WTC11 (cell line): Measurements from ENCODE around the gene PBOV1. TPM values are rescaled to one million over a fixed set of nuclear protein-coding genes. Genes with fewer than 3 reads are reported as not detected.
A peak's percentile ranks its signal among the peaks of the same experiment; 100 is the strongest.

ENCODE experiments used
- ATAC-seq: fragments of 200-7000 bp; cut with Tn5 transposase; 2 replicates; pipeline ENCODE4 v1.10.0; 2021; ENCODE audit warnings: mild to moderate bottlenecking, moderate library complexity
- CTCF ChIA-PET: fragments of 300-600 bp; sonication (Branson Sonifier 250); formaldehyde crosslinking; loops from one replicate; lab custom pipeline; 2021; ENCODE audit warnings: antibody characterized with exemption; lab: Charles Lee
- POLR2A ChIA-PET: fragments of 350-600 bp; sonication (Branson Sonifier 250); formaldehyde crosslinking; loops from one replicate; lab custom pipeline; 2021; ENCODE audit warnings: antibody characterized with exemption; lab: Charles Lee
- DNase-seq: peaks from one replicate; pipeline ENCODE4 v3.0.0; 2021; ENCODE audit warnings: low spot score
- H3K27ac Mint-ChIP-seq: 2 replicates; pipeline ENCODE4 v1.8.0; 2021; ENCODE audit warnings: mixed read lengths
- H3K27me3 Mint-ChIP-seq: 2 replicates; pipeline ENCODE4 v1.8.0; 2021; ENCODE audit warnings: low read depth, mild to moderate bottlenecking, moderate library complexity, mixed read lengths
- H3K36me3 Mint-ChIP-seq: 2 replicates; pipeline ENCODE4 v1.8.0; 2021; ENCODE audit warnings: mixed read lengths
- H3K4me1 Mint-ChIP-seq: 2 replicates; pipeline ENCODE4 v1.8.0; 2022; ENCODE audit warnings: mixed read lengths
- H3K4me3 Mint-ChIP-seq: 2 replicates; pipeline ENCODE4 v1.8.0; 2021; ENCODE audit warnings: mild to moderate bottlenecking, moderate library complexity, mixed read lengths
- H3K9me3 Mint-ChIP-seq: 2 replicates; pipeline ENCODE4 v1.8.0; 2021; ENCODE audit warnings: mixed read lengths
- ELF4 ChIP-seq: sonication (generic); formaldehyde crosslinking; IDR thresholded peaks from 2 replicates; pipeline ENCODE4 v1.8.1; 2022; ENCODE audit warnings: low read depth, mild to moderate bottlenecking, moderate library complexity, missing genetic modification reagents
- ETV6 ChIP-seq: sonication (generic); formaldehyde crosslinking; IDR thresholded peaks from 2 replicates; pipeline ENCODE4 v1.8.1; 2022; ENCODE audit warnings: mild to moderate bottlenecking, missing genetic modification reagents
- FOXK1 ChIP-seq: sonication (generic); formaldehyde crosslinking; IDR thresholded peaks from 2 replicates; pipeline ENCODE4 v1.8.0; 2022; ENCODE audit warnings: mild to moderate bottlenecking, moderate library complexity, missing genetic modification reagents
- HMGA2 ChIP-seq: fragments of 250-450 bp; sonication (Bioruptor Pico); IDR thresholded peaks from 2 replicates; pipeline ENCODE4 v1.4.0; 2021; ENCODE audit warnings: mild to moderate bottlenecking, moderate library complexity
- IRF2 ChIP-seq: sonication (generic); formaldehyde crosslinking; IDR thresholded peaks from 2 replicates; pipeline ENCODE4 v1.8.0; 2022; ENCODE audit warnings: low read depth, missing genetic modification reagents, borderline replicate concordance
- JAZF1 ChIP-seq: fragments of 250-450 bp; sonication (Bioruptor Pico); IDR thresholded peaks from 2 replicates; pipeline ENCODE4 v1.9.0; 2021; ENCODE audit warnings: moderate library complexity, mild to moderate bottlenecking, inconsistent platforms
- OVOL2 ChIP-seq: fragments of 250-450 bp; sonication (Bioruptor Pico); IDR thresholded peaks from 2 replicates; pipeline ENCODE4 v1.9.0; 2021; ENCODE audit warnings: mild to moderate bottlenecking, borderline replicate concordance
- SMAD4 ChIP-seq: sonication (generic); formaldehyde crosslinking; IDR thresholded peaks from 2 replicates; pipeline ENCODE4 v1.8.0; 2022; ENCODE audit warnings: mild to moderate bottlenecking, missing genetic modification reagents
- total RNA-seq: library from RNA; stranded (reverse); gene quantifications from 3 replicates; pipeline ENCODE4 v1.2.3, GENCODE V29; 2021
- TF ChIP-seq, protein P1 (sequence below): sonication (generic); formaldehyde crosslinking; IDR thresholded peaks from 2 replicates; pipeline ENCODE4 v1.8.1; 2022; ENCODE audit warnings: low read depth, missing genetic modification reagents, borderline replicate concordance
- TF ChIP-seq, protein P2 (sequence below): sonication (generic); formaldehyde crosslinking; IDR thresholded peaks from 2 replicates; pipeline ENCODE4 v1.8.1; 2022; ENCODE audit warnings: mild to moderate bottlenecking, missing genetic modification reagents, moderate library complexity, borderline replicate concordance
- TF ChIP-seq, protein P3 (sequence below): sonication (generic); formaldehyde crosslinking; IDR thresholded peaks from 2 replicates; pipeline ENCODE4 v1.8.1; 2023; ENCODE audit warnings: mild to moderate bottlenecking, missing genetic modification reagents, moderate library complexity
- TF ChIP-seq, protein P4 (sequence below): sonication (generic); formaldehyde crosslinking; IDR thresholded peaks from 2 replicates; pipeline ENCODE4 v1.8.1; 2023; ENCODE audit warnings: mild to moderate bottlenecking, missing genetic modification reagents, moderate library complexity
- TF ChIP-seq, protein P5 (sequence below): fragments of 250-450 bp; sonication (Bioruptor Pico); conservative IDR thresholded peaks from 2 replicates; pipeline ENCODE4 v1.9.0; 2021; ENCODE audit warnings: mild to moderate bottlenecking
- TF ChIP-seq, protein P6 (sequence below): fragments of 200-600 bp; IDR thresholded peaks from 2 replicates; pipeline ENCODE4 v1.8.0; 2022; ENCODE audit warnings: antibody characterized with exemption
- TF ChIP-seq, protein P7 (sequence below): sonication (generic); formaldehyde crosslinking; IDR thresholded peaks from 2 replicates; pipeline ENCODE4 v1.8.0; 2022; ENCODE audit warnings: missing genetic modification reagents
- TF ChIP-seq, protein P8 (sequence below): sonication (generic); formaldehyde crosslinking; conservative IDR thresholded peaks from 2 replicates; pipeline ENCODE4 v1.8.1; 2022; ENCODE audit warnings: mild to moderate bottlenecking, missing genetic modification reagents
- TF ChIP-seq, protein P9 (sequence below): sonication (generic); formaldehyde crosslinking; conservative IDR thresholded peaks from 2 replicates; pipeline ENCODE4 v1.8.1; 2023; ENCODE audit warnings: mild to moderate bottlenecking, low read depth, missing genetic modification reagents, moderate library complexity

PBOV1 gene
- total RNA-seq, 1 experiment from 2014 or later, result not detected

DNA sequence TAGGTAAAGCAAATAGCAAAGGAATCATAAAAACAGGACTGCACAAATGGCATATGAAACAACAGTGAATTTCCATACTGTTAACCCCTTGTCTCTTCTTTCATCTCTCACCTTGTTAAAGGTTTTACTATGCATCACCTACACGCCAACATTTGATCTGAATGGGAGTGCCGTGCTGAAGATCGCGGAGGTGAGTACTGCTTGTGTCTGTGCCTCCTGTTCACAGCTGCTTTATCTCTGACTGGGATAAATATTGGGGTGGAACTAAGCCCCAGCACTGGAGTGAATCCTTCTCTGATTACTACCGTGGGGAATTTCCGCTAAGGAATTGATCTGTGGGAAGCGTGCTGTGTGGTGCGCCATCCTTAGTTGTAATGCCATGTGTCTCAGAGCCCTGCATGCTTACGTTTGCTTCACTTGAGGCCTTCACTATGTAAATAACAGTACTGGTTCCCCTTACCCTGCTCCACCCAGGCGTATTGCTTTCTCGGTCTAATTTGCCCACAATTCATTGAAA lies 11.4 kb upstream of the PBOV1 start:
- ChIA-PET CTCF (interaction anchor here (1.1 kb wide), 1 partner anchor 8 kb away, joined by 4 read pairs; no protein-coding TSS in a partner anchor), POLR2A (no interaction called here)
- ATAC-seq (no peak), DNase-seq (no peak)
- Mint-ChIP-seq H3K27ac (peak overlapping the region; percentile 14; the same call in 1 of the 2 replicates), H3K4me3 (no peak overlapping the region), H3K4me1 (peaks cover 36% of the 10 kb centered on the region), H3K9me3 (no peaks in the 10 kb centered on the region), H3K36me3 (no peaks in the 10 kb centered on the region), H3K27me3 (no peaks in the 10 kb centered on the region)
- TF ChIP-seq ETV6 (no peak), IRF2 (CRISPR knock-in tag) (no peak), SMAD4 (CRISPR knock-in tag) (no peak), ELF4 (no peak), JAZF1 (CRISPR knock-in tag) (no peak), OVOL2 (CRISPR knock-in tag) (no peak), HMGA2 (CRISPR knock-in tag) (no peak), FOXK1 (CRISPR knock-in tag) (no peak)
- TF ChIP-seq, protein P1, sequence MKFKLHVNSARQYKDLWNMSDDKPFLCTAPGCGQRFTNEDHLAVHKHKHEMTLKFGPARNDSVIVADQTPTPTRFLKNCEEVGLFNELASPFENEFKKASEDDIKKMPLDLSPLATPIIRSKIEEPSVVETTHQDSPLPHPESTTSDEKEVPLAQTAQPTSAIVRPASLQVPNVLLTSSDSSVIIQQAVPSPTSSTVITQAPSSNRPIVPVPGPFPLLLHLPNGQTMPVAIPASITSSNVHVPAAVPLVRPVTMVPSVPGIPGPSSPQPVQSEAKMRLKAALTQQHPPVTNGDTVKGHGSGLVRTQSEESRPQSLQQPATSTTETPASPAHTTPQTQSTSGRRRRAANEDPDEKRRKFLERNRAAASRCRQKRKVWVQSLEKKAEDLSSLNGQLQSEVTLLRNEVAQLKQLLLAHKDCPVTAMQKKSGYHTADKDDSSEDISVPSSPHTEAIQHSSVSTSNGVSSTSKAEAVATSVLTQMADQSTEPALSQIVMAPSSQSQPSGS (CRISPR knock-in tag), result no peak
- TF ChIP-seq, protein P2, sequence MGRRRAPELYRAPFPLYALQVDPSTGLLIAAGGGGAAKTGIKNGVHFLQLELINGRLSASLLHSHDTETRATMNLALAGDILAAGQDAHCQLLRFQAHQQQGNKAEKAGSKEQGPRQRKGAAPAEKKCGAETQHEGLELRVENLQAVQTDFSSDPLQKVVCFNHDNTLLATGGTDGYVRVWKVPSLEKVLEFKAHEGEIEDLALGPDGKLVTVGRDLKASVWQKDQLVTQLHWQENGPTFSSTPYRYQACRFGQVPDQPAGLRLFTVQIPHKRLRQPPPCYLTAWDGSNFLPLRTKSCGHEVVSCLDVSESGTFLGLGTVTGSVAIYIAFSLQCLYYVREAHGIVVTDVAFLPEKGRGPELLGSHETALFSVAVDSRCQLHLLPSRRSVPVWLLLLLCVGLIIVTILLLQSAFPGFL (CRISPR knock-in tag), result no peak
- TF ChIP-seq, protein P3, sequence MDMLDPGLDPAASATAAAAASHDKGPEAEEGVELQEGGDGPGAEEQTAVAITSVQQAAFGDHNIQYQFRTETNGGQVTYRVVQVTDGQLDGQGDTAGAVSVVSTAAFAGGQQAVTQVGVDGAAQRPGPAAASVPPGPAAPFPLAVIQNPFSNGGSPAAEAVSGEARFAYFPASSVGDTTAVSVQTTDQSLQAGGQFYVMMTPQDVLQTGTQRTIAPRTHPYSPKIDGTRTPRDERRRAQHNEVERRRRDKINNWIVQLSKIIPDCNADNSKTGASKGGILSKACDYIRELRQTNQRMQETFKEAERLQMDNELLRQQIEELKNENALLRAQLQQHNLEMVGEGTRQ (CRISPR knock-in tag), result no peak
- TF ChIP-seq, protein P4, sequence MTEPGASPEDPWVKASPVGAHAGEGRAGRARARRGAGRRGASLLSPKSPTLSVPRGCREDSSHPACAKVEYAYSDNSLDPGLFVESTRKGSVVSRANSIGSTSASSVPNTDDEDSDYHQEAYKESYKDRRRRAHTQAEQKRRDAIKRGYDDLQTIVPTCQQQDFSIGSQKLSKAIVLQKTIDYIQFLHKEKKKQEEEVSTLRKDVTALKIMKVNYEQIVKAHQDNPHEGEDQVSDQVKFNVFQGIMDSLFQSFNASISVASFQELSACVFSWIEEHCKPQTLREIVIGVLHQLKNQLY (CRISPR knock-in tag), result no peak
- TF ChIP-seq, protein P5, sequence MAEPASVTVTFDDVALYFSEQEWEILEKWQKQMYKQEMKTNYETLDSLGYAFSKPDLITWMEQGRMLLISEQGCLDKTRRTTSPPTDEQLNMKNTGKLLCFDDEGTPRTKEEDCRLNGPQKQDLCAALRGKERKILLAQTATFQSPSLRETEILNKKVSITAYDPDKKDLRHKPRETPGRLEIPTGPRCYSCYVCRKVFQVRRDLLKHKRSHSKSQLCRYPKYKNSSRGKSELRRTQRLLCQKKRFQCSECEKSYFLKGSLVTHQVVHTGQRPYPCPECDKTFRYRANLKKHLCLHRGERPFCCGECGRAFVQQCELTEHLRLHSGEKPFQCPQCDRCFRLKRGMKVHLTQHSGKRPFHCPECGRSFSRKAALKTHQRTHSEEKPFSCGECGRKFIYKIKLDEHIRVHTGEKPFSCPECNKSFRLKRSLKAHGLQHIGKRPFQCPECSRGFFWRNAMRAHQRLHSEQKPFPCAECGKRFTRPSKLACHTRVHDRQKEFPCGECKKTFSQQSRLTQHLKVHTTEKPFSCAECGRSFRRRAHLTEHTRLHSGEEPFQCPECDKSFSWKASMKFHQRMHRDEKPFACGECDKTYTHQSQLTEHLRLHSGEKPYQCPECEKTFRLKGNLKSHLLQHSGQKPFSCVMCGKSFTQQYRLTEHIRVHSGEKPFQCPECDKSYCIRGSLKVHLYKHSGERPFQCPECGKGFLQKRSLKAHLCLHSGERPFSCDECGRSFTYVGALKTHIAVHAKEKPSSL, result no peak

DNA sequence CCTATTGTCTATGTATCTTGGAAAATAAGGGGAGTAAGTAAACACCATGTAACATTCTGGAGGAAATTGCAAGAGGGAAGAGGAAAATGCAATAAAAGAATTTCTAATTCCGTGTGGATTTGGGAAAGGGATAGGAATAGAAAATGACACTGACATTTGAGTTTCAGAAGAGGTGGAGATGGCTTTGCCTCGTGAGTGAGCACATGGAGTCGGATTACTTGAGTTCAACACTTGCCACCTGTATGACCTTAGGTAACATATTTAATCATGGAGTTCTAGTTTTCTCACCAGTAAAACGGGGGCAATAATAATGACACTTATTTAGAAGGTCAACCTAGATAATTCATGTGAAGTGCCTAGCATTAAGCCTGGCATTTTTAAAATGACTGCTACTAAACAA lies 10.8 kb upstream of the PBOV1 start:
- H3K36me3 Mint-ChIP-seq, result no peaks in the 10 kb centered on the region
- H3K27ac Mint-ChIP-seq, result no peak overlapping the region
- CTCF ChIA-PET, result interaction anchor here (1.1 kb wide), 1 partner anchor 9 kb away, joined by 4 read pairs; no protein-coding TSS in a partner anchor
- POLR2A ChIA-PET, result no interaction called here
- ATAC-seq (no peak), DNase-seq (no peak)
- no peaks in the 10 kb centered on the region for H3K9me3 Mint-ChIP-seq
- peaks cover 36% of the 10 kb centered on the region for H3K4me1 Mint-ChIP-seq
- no peak overlapping the region for H3K4me3 Mint-ChIP-seq
- no peaks in the 10 kb centered on the region for H3K27me3 Mint-ChIP-seq
- TF ChIP-seq, protein P6, sequence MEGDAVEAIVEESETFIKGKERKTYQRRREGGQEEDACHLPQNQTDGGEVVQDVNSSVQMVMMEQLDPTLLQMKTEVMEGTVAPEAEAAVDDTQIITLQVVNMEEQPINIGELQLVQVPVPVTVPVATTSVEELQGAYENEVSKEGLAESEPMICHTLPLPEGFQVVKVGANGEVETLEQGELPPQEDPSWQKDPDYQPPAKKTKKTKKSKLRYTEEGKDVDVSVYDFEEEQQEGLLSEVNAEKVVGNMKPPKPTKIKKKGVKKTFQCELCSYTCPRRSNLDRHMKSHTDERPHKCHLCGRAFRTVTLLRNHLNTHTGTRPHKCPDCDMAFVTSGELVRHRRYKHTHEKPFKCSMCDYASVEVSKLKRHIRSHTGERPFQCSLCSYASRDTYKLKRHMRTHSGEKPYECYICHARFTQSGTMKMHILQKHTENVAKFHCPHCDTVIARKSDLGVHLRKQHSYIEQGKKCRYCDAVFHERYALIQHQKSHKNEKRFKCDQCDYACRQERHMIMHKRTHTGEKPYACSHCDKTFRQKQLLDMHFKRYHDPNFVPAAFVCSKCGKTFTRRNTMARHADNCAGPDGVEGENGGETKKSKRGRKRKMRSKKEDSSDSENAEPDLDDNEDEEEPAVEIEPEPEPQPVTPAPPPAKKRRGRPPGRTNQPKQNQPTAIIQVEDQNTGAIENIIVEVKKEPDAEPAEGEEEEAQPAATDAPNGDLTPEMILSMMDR, result no peak
- TF ChIP-seq, protein P7, sequence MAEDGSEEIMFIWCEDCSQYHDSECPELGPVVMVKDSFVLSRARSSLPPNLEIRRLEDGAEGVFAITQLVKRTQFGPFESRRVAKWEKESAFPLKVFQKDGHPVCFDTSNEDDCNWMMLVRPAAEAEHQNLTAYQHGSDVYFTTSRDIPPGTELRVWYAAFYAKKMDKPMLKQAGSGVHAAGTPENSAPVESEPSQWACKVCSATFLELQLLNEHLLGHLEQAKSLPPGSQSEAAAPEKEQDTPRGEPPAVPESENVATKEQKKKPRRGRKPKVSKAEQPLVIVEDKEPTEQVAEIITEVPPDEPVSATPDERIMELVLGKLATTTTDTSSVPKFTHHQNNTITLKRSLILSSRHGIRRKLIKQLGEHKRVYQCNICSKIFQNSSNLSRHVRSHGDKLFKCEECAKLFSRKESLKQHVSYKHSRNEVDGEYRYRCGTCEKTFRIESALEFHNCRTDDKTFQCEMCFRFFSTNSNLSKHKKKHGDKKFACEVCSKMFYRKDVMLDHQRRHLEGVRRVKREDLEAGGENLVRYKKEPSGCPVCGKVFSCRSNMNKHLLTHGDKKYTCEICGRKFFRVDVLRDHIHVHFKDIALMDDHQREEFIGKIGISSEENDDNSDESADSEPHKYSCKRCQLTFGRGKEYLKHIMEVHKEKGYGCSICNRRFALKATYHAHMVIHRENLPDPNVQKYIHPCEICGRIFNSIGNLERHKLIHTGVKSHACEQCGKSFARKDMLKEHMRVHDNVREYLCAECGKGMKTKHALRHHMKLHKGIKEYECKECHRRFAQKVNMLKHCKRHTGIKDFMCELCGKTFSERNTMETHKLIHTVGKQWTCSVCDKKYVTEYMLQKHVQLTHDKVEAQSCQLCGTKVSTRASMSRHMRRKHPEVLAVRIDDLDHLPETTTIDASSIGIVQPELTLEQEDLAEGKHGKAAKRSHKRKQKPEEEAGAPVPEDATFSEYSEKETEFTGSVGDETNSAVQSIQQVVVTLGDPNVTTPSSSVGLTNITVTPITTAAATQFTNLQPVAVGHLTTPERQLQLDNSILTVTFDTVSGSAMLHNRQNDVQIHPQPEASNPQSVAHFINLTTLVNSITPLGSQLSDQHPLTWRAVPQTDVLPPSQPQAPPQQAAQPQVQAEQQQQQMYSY (CRISPR knock-in tag), result no peak
- TF ChIP-seq, protein P8, sequence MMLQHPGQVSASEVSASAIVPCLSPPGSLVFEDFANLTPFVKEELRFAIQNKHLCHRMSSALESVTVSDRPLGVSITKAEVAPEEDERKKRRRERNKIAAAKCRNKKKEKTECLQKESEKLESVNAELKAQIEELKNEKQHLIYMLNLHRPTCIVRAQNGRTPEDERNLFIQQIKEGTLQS (CRISPR knock-in tag), result no peak
- TF ChIP-seq, protein P9, sequence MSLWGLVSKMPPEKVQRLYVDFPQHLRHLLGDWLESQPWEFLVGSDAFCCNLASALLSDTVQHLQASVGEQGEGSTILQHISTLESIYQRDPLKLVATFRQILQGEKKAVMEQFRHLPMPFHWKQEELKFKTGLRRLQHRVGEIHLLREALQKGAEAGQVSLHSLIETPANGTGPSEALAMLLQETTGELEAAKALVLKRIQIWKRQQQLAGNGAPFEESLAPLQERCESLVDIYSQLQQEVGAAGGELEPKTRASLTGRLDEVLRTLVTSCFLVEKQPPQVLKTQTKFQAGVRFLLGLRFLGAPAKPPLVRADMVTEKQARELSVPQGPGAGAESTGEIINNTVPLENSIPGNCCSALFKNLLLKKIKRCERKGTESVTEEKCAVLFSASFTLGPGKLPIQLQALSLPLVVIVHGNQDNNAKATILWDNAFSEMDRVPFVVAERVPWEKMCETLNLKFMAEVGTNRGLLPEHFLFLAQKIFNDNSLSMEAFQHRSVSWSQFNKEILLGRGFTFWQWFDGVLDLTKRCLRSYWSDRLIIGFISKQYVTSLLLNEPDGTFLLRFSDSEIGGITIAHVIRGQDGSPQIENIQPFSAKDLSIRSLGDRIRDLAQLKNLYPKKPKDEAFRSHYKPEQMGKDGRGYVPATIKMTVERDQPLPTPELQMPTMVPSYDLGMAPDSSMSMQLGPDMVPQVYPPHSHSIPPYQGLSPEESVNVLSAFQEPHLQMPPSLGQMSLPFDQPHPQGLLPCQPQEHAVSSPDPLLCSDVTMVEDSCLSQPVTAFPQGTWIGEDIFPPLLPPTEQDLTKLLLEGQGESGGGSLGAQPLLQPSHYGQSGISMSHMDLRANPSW (CRISPR knock-in tag), result no peak
